HG03342 (cell line): ENCODE results near the gene BTF3L4.

Experiments
- ATAC-seq: cut with Tn5 transposase; IDR thresholded peaks from one replicate; pipeline ENCODE4 v1.9.1; 2021; ENCODE audit warnings: mild to moderate bottlenecking, moderate library complexity; ENCODE audit not compliant: unreplicated experiment

Gene BTF3L4

DNA sequence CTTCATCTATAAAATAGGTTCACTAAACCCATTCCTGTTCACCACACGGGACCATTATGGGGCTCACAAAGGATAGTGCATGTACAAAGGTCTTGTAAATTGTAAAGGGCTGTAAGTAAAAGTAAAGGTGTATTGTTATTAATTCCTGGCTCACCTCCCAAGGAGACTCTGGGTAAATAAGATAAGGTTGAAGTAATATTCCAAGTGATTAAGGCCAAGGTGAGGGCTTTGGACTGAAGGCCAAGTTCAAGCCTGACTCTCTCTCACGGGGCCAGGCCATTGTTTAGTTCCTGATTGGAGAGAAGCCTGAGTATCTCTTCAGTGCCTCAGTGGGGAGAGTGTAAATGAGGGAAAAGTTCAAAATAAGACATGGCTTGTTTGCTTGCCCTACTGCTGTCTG, 66.3 kb downstream of the BTF3L4 start:
- ATAC-seq, result no peak

DNA sequence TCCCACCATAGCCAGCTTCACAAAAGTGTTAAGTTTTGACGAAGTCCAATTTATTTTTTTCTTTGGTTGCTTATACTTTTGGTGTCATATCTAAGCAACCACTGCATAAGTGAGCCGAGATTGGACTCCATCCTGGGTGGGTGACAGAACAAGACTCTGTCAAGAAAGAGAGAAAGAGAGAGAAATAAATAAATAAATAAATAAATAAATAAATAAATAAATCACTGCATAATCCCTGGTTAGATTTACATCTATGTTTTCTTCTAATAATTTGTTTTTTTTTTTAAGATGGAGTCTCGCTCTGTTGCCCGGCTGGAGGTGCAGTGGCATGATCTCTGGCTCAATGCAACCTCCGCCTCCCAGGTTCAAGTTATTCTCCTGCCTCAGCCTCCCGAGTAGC, 67.5 kb downstream of the BTF3L4 start:
- no peak for ATAC-seq

DNA sequence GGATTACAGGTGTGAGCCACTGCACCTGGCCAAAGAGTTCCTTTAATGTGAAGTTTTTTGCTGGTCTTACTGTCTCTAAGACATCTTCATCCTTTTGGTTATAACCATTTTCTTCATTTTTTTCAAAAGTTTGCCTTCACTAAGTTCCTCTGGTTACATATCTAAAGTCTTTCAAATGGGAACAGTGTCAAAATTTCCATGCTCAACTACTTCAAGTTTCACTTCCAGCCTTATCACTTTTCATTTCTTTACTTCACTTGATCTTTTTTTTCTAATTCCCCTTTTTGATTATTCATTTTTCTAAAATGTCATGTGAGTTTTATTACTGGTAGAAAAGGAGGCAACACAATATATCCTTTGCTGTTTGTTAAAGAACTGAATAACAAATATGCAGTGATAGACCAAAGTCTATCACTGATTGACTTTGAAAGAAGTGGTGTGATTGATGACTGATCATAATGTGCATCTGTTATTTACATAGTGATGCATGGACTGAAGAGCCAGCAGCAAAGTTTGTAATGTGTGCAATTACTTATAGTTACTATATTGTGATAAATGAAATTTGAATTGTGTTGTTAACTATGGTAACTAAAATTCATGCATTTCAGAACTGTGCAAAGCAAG, 69.8 kb downstream of the BTF3L4 start:
- ATAC-seq, result no peak

DNA sequence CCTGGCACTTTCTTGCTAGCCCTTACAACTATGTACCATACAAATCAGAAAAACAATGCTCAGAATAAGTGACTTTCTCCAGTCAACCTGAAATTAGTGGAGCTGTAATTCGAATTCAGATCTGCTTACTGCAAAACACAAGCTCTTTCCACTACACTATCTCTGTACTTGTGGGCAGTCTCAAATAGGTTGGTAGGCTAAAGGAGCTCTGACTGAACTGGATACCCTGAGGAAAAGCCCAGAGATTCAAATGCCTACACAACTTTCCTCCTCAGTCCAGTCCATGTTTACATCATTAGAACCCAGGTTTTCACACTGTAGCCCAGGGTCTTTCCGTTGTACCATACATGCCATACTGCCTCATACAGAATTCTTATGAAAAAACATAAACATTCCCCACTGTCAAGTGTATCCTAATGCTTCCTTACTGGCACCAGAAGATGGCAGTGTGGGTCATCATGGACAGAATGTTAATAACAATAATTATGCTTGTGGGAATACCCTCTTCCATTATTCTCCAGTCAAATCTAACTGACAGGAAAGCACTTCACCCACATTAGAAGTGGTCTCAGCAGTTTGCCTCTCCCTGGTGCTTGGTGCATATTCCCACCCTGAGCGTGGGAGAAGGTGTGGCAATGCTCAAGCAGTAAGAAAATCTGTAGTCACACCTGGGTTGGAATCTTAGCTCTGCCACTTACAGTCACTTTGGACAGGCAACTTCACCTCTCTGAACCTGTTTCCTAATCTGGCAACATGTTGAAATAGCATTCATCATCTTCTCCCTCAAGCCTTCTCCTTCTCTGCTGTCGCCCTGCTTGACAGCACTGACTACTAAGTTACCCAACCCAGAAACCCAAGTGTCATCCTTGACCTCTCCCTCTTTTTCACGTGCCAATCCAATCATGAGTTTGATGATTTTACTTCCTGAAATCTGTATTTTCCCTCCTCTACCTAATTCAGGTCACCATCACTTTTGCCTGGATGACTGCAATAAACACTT, 71.4 kb downstream of the BTF3L4 start:
- ATAC-seq, result no peak

GRCh38 chr1:52139817-52140540, 83.9 kb downstream of the BTF3L4 start:
- ATAC-seq, result peak; percentile 46
